Right lobe of liver (tissue), 6 donors: Measurements from ENCODE around the gene ZNF550. TPM values are rescaled to one million over a fixed set of nuclear protein-coding genes. Genes with fewer than 3 reads are reported as not detected.

Experiments
- ATAC-seq, 4 donors: fragments of 200-7000 bp; cut with Tn5 transposase; one replicate each; pipeline ENCODE4 v1.9.1; 2020; ENCODE audit warnings: mild to moderate bottlenecking in 4 of 4, moderate library complexity in 4 of 4
- DNase-seq, 3 donors: peaks; one replicate each; pipeline ENCODE4 v3.0.0-alpha.2; 2020
- H3K27ac ChIP-seq, 3 donors: fragments of 200-600 bp; one replicate each; pipeline ENCODE4 v1.8.0; 2022
- H3K27me3 ChIP-seq, 2 donors: fragments of 200-600 bp; one replicate each; pipeline ENCODE4 v1.8.0; 2022
- H3K36me3 ChIP-seq, 4 donors: fragments of 200-600 bp; sonication (generic) in 1 of 4; one replicate each; pipeline versions ENCODE4 v1.5.1 to v1.8.0; 2017 to 2022; ENCODE audit warnings: control low read depth in 1 of 4
- H3K4me1 ChIP-seq, 4 donors: fragments of 200-600 bp; sonication (generic) in 1 of 4; one replicate each; pipeline versions ENCODE4 v1.5.1 to v1.8.0; 2017 to 2022; ENCODE audit warnings: control low read depth in 1 of 4
- H3K4me3 ChIP-seq, 3 donors: fragments of 200-600 bp; one replicate each; pipeline ENCODE4 v1.8.0; 2022
- H3K9me3 ChIP-seq, 4 donors: fragments of 200-600 bp; sonication (generic) in 1 of 4; one replicate each; pipeline versions ENCODE4 v1.5.1 to v1.8.0; 2017 to 2022; ENCODE audit warnings: control low read depth in 1 of 4
- CTCF ChIP-seq, 4 donors: fragments of 200-600 bp in 3 of 4; fragments of 450-650 bp in 1 of 4; IDR thresholded peaks; one replicate each; pipeline versions ENCODE4 v1.5.1 to v1.8.0; 2016 to 2022; ENCODE audit warnings: antibody characterized with exemption in 4 of 4, mild to moderate bottlenecking in 2 of 4
- POLR2A ChIP-seq: fragments of 450-650 bp; IDR thresholded peaks from one replicate; pipeline ENCODE4 v1.6.1; 2017; ENCODE audit warnings: antibody characterized with exemption, mild to moderate bottlenecking
- WGBS: methylation state at CpG from one replicate; pipeline ENCODE4 v1.1.6; 2018; ENCODE audit warnings: low coverage, low lambda C conversion rate; ENCODE audit not compliant: insufficient coverage; ENCODE audit errors: missing lambda C conversion rate; 5-methylcytosine and 5-hydroxymethylcytosine counted together
- intact Hi-C, 2 donors: fragments of 100-400 bp; cut with DNase I; formaldehyde crosslinking; loops; one replicate each; pipeline versions ENCODE4 v1.11.2 to v1.14.1; 2022
- long read RNA-seq: library from polyadenylated mRNA; unstranded; transcript quantifications from one replicate; pipeline ENCODE4 v2.0.0, GENCODE V29; 2019
- total RNA-seq, 6 experiments: library from RNA; depleted of rRNA in 2 of 6; stranded (reverse); fragments of >200 nt in 2 of 6; fragmentation: NEBNext Ultra II Directional in 3 of 6; extraction: Animal tissue kit (Norgen Biotek cat#: 25700) in 3 of 6; gene quantifications; one replicate each; pipeline versions ENCODE4 v1.1.0 to v1.2.4, GENCODE V29; 2016 to 2023
- donor health status: DM: no; HTN: yes; CAD: no.
- donor health status: DM: no; HTN: no; CAD: no.
- donor health status: DM: no; HTN: no; CAD: no.
- donor health status: DM: no; HTN: yes; CAD: no.
- donor health status: DM: no; HTN: yes; CAD: no.

Gene ZNF550
- total RNA-seq, result 1 to 10 TPM in 5 of 6 experiments, under 1 TPM in 1; 0.92 to 6.9 (median 2.5) TPM
- long read RNA-seq, partial matches to known transcripts, result 0 of 2 reads
- long read RNA-seq, other reads (novel, unspliced or antisense), result 1 of 2 reads

- peaks cover 0 to 9% (median 6%) of the 10 kb centered on the region in 4 donors for H3K36me3 ChIP-seq
- peaks cover 0 to 4% (median 0%) of the 10 kb centered on the region in 4 donors for H3K9me3 ChIP-seq
- WGBS, result 1% methylated on average over 9 of the region's 56 CpGs
- H3K4me1 ChIP-seq, result peaks cover 0 to 5% (median 0%) of the 10 kb centered on the region in 4 donors
- TF ChIP-seq POLR2A (peak; percentile 26), CTCF (IDR thresholded peaks at IDR 0.05) (no peak)
- H3K4me3 ChIP-seq, result peak within 1 kb of the TSS; percentile 82 to 97 (median 85)
- intact Hi-C loops, result no loop called here
- H3K27me3 ChIP-seq, result no peaks in the 10 kb centered on the region
- ATAC-seq (peak; percentile 100), DNase-seq (peak; percentile 91 to 94 (median 91))
- H3K27ac ChIP-seq, result peak within 1 kb of the TSS in 1 of 3 donors; percentile 11
These were observed at the start of gene ZNF550 for GRCh38 chr19:57559404-57560025. Gene ZNF550 (minus strand): TSS chr19:57559863. CDS start chr19:57559682, 181 bp downstream.

GRCh38 chr19:57606931-57607330 is 47.3 kb upstream of the ZNF550 start:
- DNase-seq (no peak), ATAC-seq (no peak)
- TF ChIP-seq POLR2A (no peak), CTCF (IDR thresholded peaks at IDR 0.05) (no peak)
- Histone ChIP-seq H3K4me1 (no peaks in the 10 kb centered on the region), H3K27ac (no peak overlapping the region), H3K36me3 (peaks cover 0 to 4% (median 1%) of the 10 kb centered on the region in 4 donors), H3K9me3 (peaks cover 0 to 5% (median 0%) of the 10 kb centered on the region in 4 donors), H3K27me3 (no peaks in the 10 kb centered on the region), H3K4me3 (no peak overlapping the region)
- intact Hi-C loops, result no loop called here
- 93% methylated on average over 5 of the region's 5 CpGs for WGBS

GRCh38 chr19:57599761-57600383 is 40.2 kb upstream of the ZNF550 start, which contains the start of gene ZNF530:
Gene ZNF530 (plus strand): TSS chr19:57599885. CDS start chr19:57604346, 4,461 bp downstream.
- peak; percentile 97 to 100 (median 100) for ATAC-seq

GRCh38 chr19:57599377-57599760 is 39.7 kb upstream of the ZNF550 start:
- H3K36me3 ChIP-seq, result no peaks in the 10 kb centered on the region
- no peaks in the 10 kb centered on the region for H3K27me3 ChIP-seq
- peak overlapping the region; percentile 75 to 91 (median 83) for H3K4me3 ChIP-seq
- no peak overlapping the region for H3K27ac ChIP-seq
- ATAC-seq (no peak), DNase-seq (no peak)
- intact Hi-C loops, result no loop called here
- H3K9me3 ChIP-seq, result peaks cover 0 to 5% (median 0%) of the 10 kb centered on the region in 4 donors
- 59% methylated on average over 8 of the region's 8 CpGs for WGBS
- H3K4me1 ChIP-seq, result peaks cover 0 to 5% (median 0%) of the 10 kb centered on the region in 4 donors
- no peak for TF ChIP-seq POLR2A
- TF ChIP-seq CTCF (IDR thresholded peaks at IDR 0.05), result no peak

More at GRCh38 chr19:57599761-57600383, 40.2 kb upstream of the ZNF550 start, which contains the start of gene ZNF530:
- Histone ChIP-seq H3K27ac (no peak within 1 kb of the TSS), H3K4me1 (peaks cover 0 to 5% (median 0%) of the 10 kb centered on the region in 4 donors), H3K36me3 (no peaks in the 10 kb centered on the region), H3K4me3 (peak within 1 kb of the TSS; percentile 75 to 91 (median 83)), H3K27me3 (no peaks in the 10 kb centered on the region), H3K9me3 (peaks cover 0 to 5% (median 0%) of the 10 kb centered on the region in 4 donors)
- WGBS, result 0% methylated on average over 10 of the region's 53 CpGs
- TF ChIP-seq CTCF (IDR thresholded peaks at IDR 0.05) (no peak), POLR2A (no peak)
- DNase-seq, result peak; percentile 94 to 96 (median 95)
- intact Hi-C loops, result no loop called here
